Aorta (tissue), 5 donors: ENCODE results near the gene NOTCH2. TPM values are rescaled to one million over a fixed set of nuclear protein-coding genes. Genes with fewer than 3 reads are reported as not detected.
"Not testable (repeated sequence)": the region's sequence is repeated elsewhere in the genome, so short reads cannot be mapped to it uniquely, and the experiment has no call there.

Source experiments
- ATAC-seq: fragments of 200-7000 bp; cut with Tn5 transposase; one replicate; pipeline ENCODE4 v1.9.1; 2022; ENCODE audit warnings: moderate library complexity; ENCODE audit not compliant: low FRiP score
- DNase-seq, 2 donors: peaks; one replicate each; pipeline ENCODE4 v3.0.0-alpha.2; 2020
- H3K27ac ChIP-seq, 2 donors: one replicate each; pipeline ENCODE4 v1.5.1; 2013; ENCODE audit warnings: low read length in 2 of 2, mild to moderate bottlenecking in 2 of 2, moderate library complexity in 2 of 2, control low read depth in 1 of 2, inconsistent platforms in 1 of 2, low read depth in 1 of 2
- H3K27me3 ChIP-seq, 2 donors: one replicate each; pipeline ENCODE4 v1.6.1; 2013; ENCODE audit warnings: control low read depth in 1 of 2, low read length in 1 of 2, mild to moderate bottlenecking in 1 of 2, moderate library complexity in 1 of 2; ENCODE audit not compliant: insufficient read depth in 2 of 2, control insufficient read depth in 1 of 2
- H3K36me3 ChIP-seq, 2 donors: one replicate each; pipeline ENCODE4 v1.6.1; 2013; ENCODE audit warnings: control low read depth in 1 of 2, low read length in 1 of 2, mild to moderate bottlenecking in 1 of 2; ENCODE audit not compliant: insufficient read depth in 2 of 2, control insufficient read depth in 1 of 2
- H3K4me1 ChIP-seq, 2 donors: one replicate each; pipeline ENCODE4 v1.6.1; 2013; ENCODE audit warnings: low read length in 2 of 2, control low read depth in 1 of 2, mild to moderate bottlenecking in 1 of 2, moderate library complexity in 1 of 2; ENCODE audit not compliant: insufficient read depth in 2 of 2, control insufficient read depth in 1 of 2
- H3K4me3 ChIP-seq, 2 donors: one replicate each; pipeline ENCODE4 v1.5.1; 2013; ENCODE audit warnings: low read length in 2 of 2, control low read depth in 1 of 2, mild to moderate bottlenecking in 1 of 2
- H3K9me3 ChIP-seq: one replicate; pipeline ENCODE4 v1.6.1; 2013; ENCODE audit warnings: mild to moderate bottlenecking, low read length; ENCODE audit not compliant: control insufficient read depth
- WGBS, 2 donors: extraction: QIAGEN DNeasy Blood & Tissue Kit; methylation state at CpG; one replicate each; pipeline ENCODE4 v1.1.7; 2013; 5-methylcytosine and 5-hydroxymethylcytosine counted together
- intact Hi-C, 2 donors: fragments of 100-400 bp; cut with DNase I; formaldehyde crosslinking; loops; one replicate each; pipeline versions ENCODE4 v1.14.2 to v1.15.0; 2022
- long read RNA-seq, 2 donors: library from polyadenylated mRNA; unstranded; transcript quantifications; one replicate each; pipeline ENCODE4 v2.0.0, GENCODE V29; 2020 to 2021
- polyA plus RNA-seq, 2 donors: library from polyadenylated mRNA; stranded (reverse); fragments of 200-250 nt; gene quantifications; one replicate each; pipeline ENCODE4 v1.2.3, GENCODE V29; 2013
- total RNA-seq, 2 donors: library from RNA; stranded (reverse); fragmentation: NEBNext Ultra II Directional; extraction: Animal tissue kit (Norgen Biotek cat#: 25700); gene quantifications; one replicate each; pipeline ENCODE4 v1.2.1, GENCODE V29; 2021
- donor health status: healthy with polysubstance abuse.
- donor health status: Bipolar disorder and iron deficiency.
- donor health status: DM: no; HTN: no; CAD: no.
- donor health status: DM: no; HTN: no; CAD: no.
- donor health status: DM: yes; HTN: yes; CAD: no.

The NOTCH2 gene
- total RNA-seq (100 to 1,000 TPM; 197 to 216 TPM), polyA plus RNA-seq (10 to 100 TPM in 1 of 2 donors, 1 to 10 TPM in 1; 6.8 to 23.8 TPM)
- long read RNA-seq, donor 1, partial matches to known transcripts: 16 of 72 reads
- long read RNA-seq, donor 1, other reads (novel, unspliced or antisense): 56 of 72 reads
- long read RNA-seq, donor 2, full-length matches to known transcripts: 1 of 65 reads
- long read RNA-seq, donor 2, partial matches to known transcripts: 20 of 65 reads
- long read RNA-seq, donor 2, other reads (novel, unspliced or antisense): 44 of 65 reads

DNA sequence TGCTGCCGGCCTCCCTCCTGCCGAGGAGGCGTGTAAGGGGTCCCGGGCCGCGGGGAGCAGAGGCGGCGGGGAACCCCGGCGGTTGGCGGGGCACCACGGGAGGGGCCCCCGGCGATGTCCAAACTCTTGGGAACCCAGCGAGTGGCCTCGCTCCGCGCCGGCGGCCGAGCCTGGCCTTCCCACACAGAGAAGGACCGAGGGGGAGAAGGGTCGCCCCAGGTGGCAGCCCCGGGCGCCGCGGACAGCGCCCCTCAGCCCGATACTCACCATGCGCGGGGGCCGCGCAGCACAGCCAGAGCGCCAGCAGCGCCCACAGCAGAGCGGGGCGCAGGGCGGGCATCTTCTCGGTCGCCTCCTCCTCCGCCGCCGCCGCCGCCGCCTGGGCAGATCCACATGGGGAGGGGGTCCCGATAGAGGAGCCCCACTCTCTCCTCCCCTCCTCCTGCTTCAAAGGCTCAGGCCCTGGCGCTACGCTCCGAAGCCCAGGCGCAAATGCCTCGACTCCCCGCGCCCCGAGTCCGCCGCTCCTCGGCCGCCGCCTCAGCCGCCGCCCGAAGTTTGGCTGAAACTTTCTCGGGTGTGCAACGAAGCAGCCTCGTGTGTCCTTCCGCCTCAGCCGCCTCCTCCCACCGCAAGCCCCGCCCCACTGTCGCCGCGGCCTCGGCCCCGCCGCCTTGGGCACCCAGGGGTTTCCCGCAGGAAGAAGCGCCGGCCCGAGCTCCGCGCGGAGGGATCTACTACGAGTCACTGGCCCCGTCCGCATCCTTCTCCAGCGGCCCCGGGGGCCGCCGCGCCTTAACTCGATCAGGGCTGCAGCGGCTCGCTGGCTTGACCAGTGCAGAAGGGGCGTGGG is at the start of gene NOTCH2:
NOTCH2 (minus strand) TSS at position 596 of the 853 bp plus-strand sequence; CDS start at position 340, 256 bp downstream.
- Histone ChIP-seq H3K4me3 (peak within 1 kb of the TSS in 1 of 2 donors; percentile 91), H3K27ac (peak within 1 kb of the TSS; percentile 43 to 67)
- H3K9me3 ChIP-seq, H3K4me1 ChIP-seq, H3K36me3 ChIP-seq, intact Hi-C loops, H3K27me3 ChIP-seq: not testable (repeated sequence)
- WGBS, 2 donors: 0 to 1% methylated on average over 17 to 70 of the region's 95 CpGs
- DNase-seq (peak; percentile 85 to 89), ATAC-seq (peak; percentile 66)

DNA sequence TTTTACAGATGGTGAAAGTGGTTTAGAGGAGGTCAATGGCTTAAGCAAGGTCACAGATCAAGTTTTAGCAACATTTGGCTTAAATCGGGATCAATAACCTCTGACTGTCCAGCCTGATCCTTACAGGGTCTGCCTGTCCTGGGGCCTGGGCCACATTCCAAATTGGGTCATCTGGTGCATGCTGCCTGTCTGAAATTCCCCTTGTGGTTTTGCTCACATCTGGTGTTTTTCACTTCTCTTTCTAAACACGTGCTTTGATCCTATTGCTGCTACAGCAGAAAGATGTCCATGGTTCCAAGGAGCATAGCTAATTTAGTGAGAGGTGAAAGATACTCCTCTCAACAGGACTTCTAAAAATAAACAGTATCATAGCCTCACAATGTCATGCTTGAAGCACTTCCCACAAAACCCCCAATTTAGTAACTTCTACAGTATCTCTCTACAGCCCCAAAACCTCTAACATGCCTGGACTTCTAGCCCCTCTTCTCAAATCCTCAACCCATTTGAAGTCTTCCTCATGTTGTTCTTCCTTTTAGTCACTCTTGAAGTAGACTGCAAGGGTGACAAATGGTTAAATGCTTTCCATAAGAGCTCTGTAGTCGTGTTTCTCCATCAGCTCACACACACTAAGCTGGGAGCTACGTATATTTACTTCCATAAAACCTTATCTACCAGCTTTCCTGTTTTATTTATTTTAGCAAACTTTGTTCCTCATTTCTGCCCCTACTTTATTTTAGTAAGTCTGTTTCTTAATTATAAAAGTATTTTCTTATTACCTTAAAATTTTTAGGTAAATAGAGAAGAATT is 48.1 kb upstream of the NOTCH2 start:
- peak in 1 of 2 donors; percentile 71 for DNase-seq
- H3K4me1 ChIP-seq, H3K36me3 ChIP-seq, H3K9me3 ChIP-seq, intact Hi-C loops, ATAC-seq, H3K27me3 ChIP-seq, H3K27ac ChIP-seq, H3K4me3 ChIP-seq: not testable (repeated sequence)
- 48 to 55% methylated on average over 2 to 3 of the region's 4 CpGs for WGBS, 2 donors

- H3K36me3 ChIP-seq, ATAC-seq, H3K27me3 ChIP-seq, DNase-seq, H3K4me3 ChIP-seq, H3K4me1 ChIP-seq, H3K27ac ChIP-seq, intact Hi-C loops, H3K9me3 ChIP-seq: not testable (repeated sequence)
- 98 to 100% methylated on average over 2 of the region's 2 CpGs for WGBS, 2 donors
These were observed 46.6 kb upstream of the NOTCH2 start for GRCh38 chr1:120116094-120116493.

- H3K4me3 ChIP-seq, H3K36me3 ChIP-seq, ATAC-seq, H3K4me1 ChIP-seq, intact Hi-C loops, H3K27ac ChIP-seq, H3K27me3 ChIP-seq, H3K9me3 ChIP-seq, DNase-seq: not testable (repeated sequence)
- 91% methylated on average over 1 of the region's 3 CpGs; no CpG with 5 or more reads in 1 of the 2 donors for WGBS, 2 donors
These were observed 43.7 kb upstream of the NOTCH2 start for GRCh38 chr1:120113134-120113533.

- H3K27me3 ChIP-seq: not testable (repeated sequence)
- WGBS, 2 donors: 90 to 95% methylated on average over 5 of the region's 5 CpGs
These were observed 42.8 kb upstream of the NOTCH2 start for GRCh38 chr1:120112212-120112611.

GRCh38 chr1:120111771-120112170 is 42.3 kb upstream of the NOTCH2 start:
- H3K4me3 ChIP-seq, ATAC-seq, H3K4me1 ChIP-seq, intact Hi-C loops, H3K36me3 ChIP-seq, DNase-seq, H3K27me3 ChIP-seq, H3K9me3 ChIP-seq, H3K27ac ChIP-seq: not testable (repeated sequence)
- WGBS, 2 donors: no CpG with 5 or more reads among the region's 3 CpGs

More at GRCh38 chr1:120112212-120112611, 42.8 kb upstream of the NOTCH2 start:
- H3K9me3 ChIP-seq, intact Hi-C loops, H3K27ac ChIP-seq, H3K4me1 ChIP-seq, H3K4me3 ChIP-seq, DNase-seq, ATAC-seq, H3K36me3 ChIP-seq: not testable (repeated sequence)

DNA sequence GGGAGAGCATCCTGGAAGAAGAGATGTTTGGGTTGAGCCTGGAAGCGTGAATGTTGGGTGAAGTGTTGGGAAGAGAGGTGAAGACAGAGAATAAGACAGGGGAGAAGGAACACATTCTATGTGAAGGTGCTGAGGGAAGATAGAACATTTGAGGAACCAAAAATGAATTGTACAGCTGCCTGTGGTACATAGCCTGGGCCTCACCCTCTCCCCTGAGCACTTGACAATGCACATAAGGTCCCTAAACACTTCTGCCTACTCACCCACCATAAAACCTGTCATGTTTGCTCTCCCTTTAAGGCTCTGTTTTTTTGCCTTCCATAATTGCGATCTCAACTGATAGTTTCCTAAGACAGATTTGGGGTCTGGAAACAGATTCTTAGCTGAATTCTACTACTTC is 41.5 kb upstream of the NOTCH2 start:
- WGBS, 2 donors: 100% methylated on average over 1 of the region's 2 CpGs; no CpG with 5 or more reads in 1 of the 2 donors
- H3K9me3 ChIP-seq, intact Hi-C loops, H3K27me3 ChIP-seq, ATAC-seq, H3K36me3 ChIP-seq, DNase-seq, H3K4me1 ChIP-seq, H3K4me3 ChIP-seq, H3K27ac ChIP-seq: not testable (repeated sequence)

GRCh38 chr1:120109656-120110055 is 40.2 kb upstream of the NOTCH2 start:
- H3K36me3 ChIP-seq, H3K27ac ChIP-seq, H3K4me3 ChIP-seq, H3K4me1 ChIP-seq, DNase-seq, intact Hi-C loops, ATAC-seq, H3K9me3 ChIP-seq, H3K27me3 ChIP-seq: not testable (repeated sequence)
- WGBS, 2 donors: 96 to 97% methylated on average over 7 of the region's 9 CpGs
